SIG-M5 treated with dmso at 0.1 percent for 504 hours (cell line): ENCODE results near the gene KIAA1217.

ENCODE experiments used
- DNase-seq: peaks from one replicate; lab custom pipeline; 2025; ENCODE audit not compliant: unreplicated experiment; lab: John Stamatoyannopoulos, UW

The KIAA1217 gene

DNA sequence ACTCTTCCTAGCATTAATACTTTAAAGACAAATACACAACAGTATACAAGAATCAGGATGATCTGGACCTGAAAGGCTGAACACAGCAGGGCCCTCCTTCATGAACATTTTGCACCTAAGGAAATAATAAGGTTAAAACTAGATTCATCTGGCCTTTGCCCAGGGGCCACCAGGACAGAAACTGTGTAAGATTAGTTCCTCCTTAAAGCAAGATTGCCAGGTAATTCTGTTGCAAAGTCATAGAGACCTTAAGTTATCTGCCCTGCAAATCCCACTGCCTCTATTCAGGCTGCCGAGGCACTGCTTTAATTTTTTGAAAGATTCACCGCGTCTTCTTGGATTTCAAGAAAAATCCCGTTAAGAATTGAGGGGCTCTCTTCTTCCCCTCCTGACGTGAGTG, 1.6 kb upstream of the KIAA1217 start:
- DNase-seq = no peak

GRCh38 chr10:24207781-24208611, 942 bp upstream of the KIAA1217 start:
- DNase-seq = peak; percentile 51

- DNase-seq = no peak
Measured at GRCh38 chr10:24209432-24209771, 464 bp downstream of the KIAA1217 start.

DNA sequence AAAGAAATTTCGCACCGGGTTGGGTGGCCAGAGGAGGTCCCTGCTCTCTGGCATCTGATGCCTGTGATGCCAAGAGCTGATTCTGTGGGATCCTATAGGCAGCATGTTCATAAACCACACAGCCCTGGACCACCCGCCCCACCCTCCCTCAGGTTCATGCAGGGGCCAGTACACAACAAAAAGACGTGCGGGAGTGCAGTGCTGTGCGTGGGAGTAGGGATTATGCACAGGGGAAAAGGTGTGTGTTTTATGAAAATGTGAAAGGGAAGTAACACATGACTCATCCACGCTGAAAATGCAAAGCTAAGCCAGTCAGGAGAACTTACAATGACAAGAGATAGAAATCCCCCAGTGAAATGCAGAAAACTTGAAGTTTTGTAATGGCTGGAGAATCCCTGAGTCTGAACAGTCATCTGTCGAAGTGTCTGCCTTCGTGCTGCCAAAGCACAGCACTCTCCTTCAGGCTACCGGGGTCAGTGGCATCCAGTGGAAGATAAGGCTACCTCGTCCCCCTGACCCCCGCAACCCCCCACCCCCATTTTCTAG, 1.1 kb downstream of the KIAA1217 start:
- no peak for DNase-seq

GRCh38 chr10:24210501-24210900, 1.6 kb downstream of the KIAA1217 start:
- no peak for DNase-seq

DNA sequence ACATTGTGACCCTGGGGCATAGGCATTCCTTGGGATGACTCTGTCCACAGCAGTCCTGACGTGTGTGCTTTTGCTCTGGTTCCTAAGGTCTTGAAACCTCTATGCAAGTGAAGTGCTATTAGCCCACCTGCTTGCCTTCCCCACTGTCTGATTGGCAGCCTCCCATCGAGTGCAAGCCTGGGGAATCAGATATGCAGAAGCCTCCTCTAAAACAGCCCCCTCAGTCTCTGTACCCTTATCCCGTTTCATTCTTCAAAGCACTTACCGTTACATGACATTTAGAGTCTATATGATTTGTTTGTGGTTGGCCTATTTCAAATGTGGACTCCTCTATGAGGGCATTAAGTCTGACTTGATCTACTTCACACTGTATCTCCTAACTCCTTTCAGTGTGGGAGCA, 4.3 kb downstream of the KIAA1217 start:
- DNase-seq = no peak

DNA sequence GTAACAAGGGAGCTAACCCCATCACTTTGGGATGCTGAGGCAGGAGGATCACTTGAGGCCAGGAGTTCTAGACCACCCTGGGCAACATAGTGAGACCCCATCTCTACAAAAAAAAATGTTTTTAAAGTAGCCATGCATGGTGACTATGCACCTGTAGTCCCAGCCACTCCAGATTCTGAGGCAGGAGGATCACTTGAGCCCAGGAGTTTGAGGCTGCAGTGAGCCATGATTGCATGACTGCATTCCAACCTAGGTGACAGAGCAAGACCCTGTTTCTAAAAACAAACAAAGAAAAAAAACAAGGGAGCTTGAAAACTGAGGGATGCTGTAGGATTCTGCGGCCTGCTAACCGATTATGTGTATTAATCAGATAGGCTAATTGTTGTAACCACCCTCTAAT, 4.9 kb downstream of the KIAA1217 start:
- no peak for DNase-seq

GRCh38 chr10:24214762-24215161, 5.8 kb downstream of the KIAA1217 start:
- DNase-seq = no peak

GRCh38 chr10:24215196-24215595, 6.3 kb downstream of the KIAA1217 start:
- DNase-seq = no peak

- DNase-seq = no peak
Measured at GRCh38 chr10:24215603-24216002, 6.7 kb downstream of the KIAA1217 start.

DNA sequence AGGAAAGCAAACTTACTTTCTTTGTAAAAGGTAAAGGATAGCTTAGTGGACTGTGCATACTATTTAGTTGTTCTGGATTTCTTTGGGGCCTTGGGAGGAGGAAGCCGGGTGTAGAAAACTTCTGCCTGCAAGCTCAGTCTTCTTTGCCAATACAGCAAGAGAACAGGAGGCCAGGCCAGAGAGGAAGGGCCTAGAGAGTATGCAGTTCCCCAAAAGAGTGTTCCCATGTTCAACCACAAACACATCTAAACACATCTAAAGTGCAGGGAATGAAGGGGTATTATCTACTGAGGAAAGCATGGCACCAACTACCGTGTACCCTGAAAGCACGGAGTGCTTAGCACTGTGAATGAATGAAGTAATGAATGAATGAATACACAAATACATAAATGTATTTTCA, 11.0 kb downstream of the KIAA1217 start:
- DNase-seq = no peak

DNA sequence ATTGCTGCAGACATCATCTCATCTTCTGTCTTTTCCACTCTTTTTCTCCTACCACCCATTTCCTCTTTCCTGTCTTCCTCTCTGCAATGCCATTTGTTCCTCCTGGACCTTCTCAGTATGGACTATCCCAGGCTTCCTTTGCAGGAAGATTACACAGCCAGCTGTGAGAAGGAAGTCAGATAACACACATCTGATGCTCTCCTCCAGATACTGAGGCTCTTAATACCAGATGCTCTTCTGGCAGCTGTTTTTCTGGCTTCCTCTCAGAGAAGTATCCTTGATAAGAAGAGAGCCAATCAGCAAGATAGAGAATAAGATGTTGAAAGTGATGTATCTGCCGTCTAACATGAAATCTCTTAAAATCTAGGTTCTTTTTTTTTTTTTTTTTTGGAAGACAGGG, 14.4 kb downstream of the KIAA1217 start:
- DNase-seq = no peak

GRCh38 chr10:24223953-24224352, 15.0 kb downstream of the KIAA1217 start:
- DNase-seq = no peak

DNA sequence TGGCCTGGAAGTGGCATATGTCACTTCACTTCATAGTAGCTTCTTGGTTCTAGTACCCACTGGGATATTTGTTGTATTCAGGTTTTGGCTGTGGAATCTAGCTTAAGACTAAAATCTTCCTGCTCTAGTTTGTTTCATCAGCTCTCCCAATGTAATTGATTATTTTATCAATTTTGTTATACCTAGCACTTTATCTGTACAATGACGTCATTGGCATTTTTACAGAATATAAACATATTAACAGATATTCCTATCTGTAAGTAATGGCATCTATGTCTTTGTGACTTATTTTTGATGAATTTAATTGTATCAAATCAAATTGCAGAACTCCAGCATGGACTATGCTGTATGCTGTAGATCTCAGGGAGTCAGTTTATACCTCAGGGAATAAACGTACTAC, 19.7 kb downstream of the KIAA1217 start:
- DNase-seq = no peak

DNA sequence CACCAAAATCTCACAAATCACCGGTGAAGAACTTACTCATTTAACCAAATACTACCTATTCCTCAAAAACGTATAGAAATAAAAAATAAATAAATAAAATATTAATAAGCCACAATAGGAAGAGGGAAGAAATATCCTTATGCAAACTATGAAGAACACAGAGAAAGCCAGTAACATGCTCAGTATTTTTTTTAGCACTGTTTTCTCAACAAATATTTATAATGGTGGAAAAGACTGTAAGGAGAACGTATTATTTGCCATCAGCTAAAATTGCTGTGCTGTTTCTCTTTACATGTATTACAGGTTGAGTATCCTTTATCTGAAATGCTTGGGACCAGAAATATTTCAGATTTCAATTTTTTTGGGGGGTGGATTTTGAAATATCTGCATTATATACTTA, 21.0 kb downstream of the KIAA1217 start:
- DNase-seq = no peak

GRCh38 chr10:24231200-24231599, 22.3 kb downstream of the KIAA1217 start:
- no peak for DNase-seq

DNA sequence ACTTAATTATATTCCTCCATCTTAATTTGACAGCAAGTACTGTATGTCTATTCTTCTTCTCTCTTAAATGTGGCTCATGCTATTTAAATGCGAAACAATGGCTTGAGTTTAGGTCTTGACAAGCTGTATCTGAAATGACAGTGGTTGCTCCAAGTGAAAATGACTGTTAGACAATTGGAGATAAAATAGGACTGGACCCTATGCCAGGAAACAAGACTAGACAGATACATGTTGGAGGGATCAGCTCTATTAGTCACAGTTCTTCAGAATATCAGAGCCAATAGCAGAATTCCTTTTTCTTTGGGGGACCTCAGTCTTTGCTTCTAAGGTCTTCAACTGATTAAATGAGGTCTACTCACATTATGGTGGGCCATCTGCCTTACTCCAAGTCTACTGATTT, 25.8 kb downstream of the KIAA1217 start:
- DNase-seq = no peak

DNA sequence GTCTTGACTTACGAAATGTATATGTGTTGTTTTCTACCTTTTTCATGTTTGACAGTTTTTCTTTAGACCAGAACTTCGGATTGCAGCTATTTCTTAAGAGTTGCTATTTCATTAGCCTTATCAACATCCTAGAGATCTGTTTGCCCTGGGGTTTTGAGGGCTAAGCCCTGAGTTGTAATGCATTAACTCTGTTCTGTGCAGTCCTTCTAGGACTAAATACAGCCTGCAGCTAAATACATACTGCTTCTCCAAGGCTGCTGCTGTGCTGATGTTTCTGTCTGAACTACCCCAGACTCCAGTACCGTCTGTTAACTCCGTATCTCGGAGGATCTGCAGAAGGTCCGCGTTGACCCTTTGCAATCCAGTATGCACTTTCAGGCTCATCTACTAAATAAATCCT, 26.5 kb downstream of the KIAA1217 start:
- DNase-seq = no peak

GRCh38 chr10:24237801-24238395, 29.0 kb downstream of the KIAA1217 start:
- no peak for DNase-seq

- no peak for DNase-seq
Measured at GRCh38 chr10:24238519-24239247, 29.7 kb downstream of the KIAA1217 start.

DNA sequence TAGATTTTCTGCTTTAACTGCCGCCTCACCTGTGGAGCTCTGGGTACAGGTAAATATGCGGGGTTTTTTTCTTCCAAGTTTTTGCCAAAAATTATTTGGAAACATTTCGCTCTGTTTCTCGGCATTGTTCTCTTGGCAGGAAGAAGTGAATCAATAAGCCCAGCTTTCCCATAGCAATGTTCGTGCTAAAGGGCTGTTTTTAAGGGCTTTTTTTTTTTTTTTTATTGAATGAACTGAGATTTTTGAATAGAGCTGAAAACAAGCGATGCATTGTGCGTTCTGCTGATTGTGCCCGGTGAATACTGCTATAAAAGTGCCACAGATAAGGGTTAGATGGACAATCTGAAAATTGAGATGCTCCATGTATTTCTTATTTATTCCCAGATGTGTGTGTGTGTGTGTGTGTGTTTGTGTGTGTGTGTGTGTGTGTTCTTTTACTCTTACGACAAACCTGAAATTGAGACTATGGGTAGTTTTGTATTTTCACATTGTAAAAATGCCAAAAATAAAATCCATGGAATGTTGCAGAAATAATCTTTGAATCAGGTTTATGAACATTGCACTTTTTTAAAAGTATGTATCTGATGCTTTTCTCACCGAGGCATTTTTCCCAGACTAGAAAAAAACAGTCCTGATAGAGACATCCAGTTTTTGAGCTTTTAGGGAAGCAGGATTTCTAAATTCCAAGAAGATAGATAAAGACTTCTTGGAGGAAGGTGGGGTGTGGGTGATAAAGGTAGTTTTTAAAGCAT, 30.5 kb downstream of the KIAA1217 start:
- no peak for DNase-seq
